ENCODE data around the gene GALNTL6. TPM values are rescaled to one million over a fixed set of nuclear protein-coding genes. Genes with fewer than 3 reads are reported as not detected.

Gene GALNTL6
- total and polyA plus RNA-seq, 9 of the 15 experiments (the other 6 are each of a cell fraction or from before 2014, with no cell fraction given), result 0.18 to 0.50 (median 0.29) TPM

DNA sequence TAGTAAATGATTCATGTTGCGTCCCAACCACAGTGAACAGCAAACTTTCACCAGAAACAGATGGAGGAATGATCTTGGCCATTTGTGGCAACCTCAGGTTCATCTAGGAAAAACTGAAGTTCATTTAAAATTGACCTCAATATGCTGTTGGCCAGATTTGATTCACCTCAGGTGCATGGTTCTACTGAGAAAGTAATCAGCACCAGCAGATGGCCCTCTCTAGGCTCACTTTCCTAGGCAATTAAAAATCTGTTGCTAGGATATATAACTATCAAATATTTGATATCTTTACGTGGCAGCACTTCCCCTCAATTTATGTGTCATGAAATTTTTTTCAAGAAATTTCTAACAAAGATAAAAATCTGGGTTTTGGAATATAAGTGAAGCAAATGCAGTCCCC lies 344.7 kb downstream of the GALNTL6 start:
- 37% methylated on average over 2 of the region's 2 CpGs for WGBS (ENCODE audit: insufficient coverage, low coverage, missing lambda C conversion rate)
- ATAC-seq (no peak), DNase-seq (ENCODE audit: extremely low read depth in 1 of 4, low spot score in 3 of 4) (peak in 2 of 4 experiments; percentile 13 to 19), FAIRE-seq (no peak)
- H3K9me1 ChIP-seq (ENCODE audit: control insufficient read depth, insufficient read depth, low read length), result no peaks in the 10 kb centered on the region
- H3K4me1 ChIP-seq (replicated peaks in 1 of 2; ENCODE audit: control insufficient read depth in 2 of 2, insufficient read depth in 2 of 2, low read length in 2 of 2), result peaks cover 0 to 5% of the 10 kb centered on the region in 2 experiments; a peak in 2 of 5 replicates
- no peak overlapping the region for H3K4me3 ChIP-seq
- H3K9me3 ChIP-seq (replicated peaks; ENCODE audit: control insufficient read depth, insufficient read depth, low read depth, low read length), result no peaks in the 10 kb centered on the region
- H3K36me3 ChIP-seq (ENCODE audit: control insufficient read depth, insufficient read depth, low read length), result no peaks in the 10 kb centered on the region
- no peaks in the 10 kb centered on the region for H4K20me1 ChIP-seq (replicated peaks; ENCODE audit: control insufficient read depth, insufficient read depth, low read length)
- peaks cover 20% of the 10 kb centered on the region for H3K79me2 ChIP-seq (ENCODE audit: control insufficient read depth, insufficient read depth, low read length)
- H3K27me3 ChIP-seq (ENCODE audit: control insufficient read depth in 2 of 2, insufficient read depth in 2 of 2, low read length in 2 of 2), result no peaks in the 10 kb centered on the region
- CTCF ChIA-PET (ENCODE audit: low intra/inter-chr PET ratio), result interaction anchor here (0.7 kb wide), 1 partner anchor 1100 kb away, joined by 3 read pairs; no protein-coding TSS in a partner anchor
- intact Hi-C loops (cut with micrococcal nuclease), result no loop called here
- no peak overlapping the region for H2AFZ ChIP-seq (ENCODE audit: low read depth, low read length)
- POLR2A ChIA-PET, result no interaction called here
- no peak overlapping the region for H3K9ac ChIP-seq (ENCODE audit: insufficient read depth in 1 of 2, low read depth in 2 of 2, low read length in 2 of 2)
- in situ Hi-C loops (cut with MboI), result no loop called here
- no peak overlapping the region for H3K4me2 ChIP-seq (ENCODE audit: insufficient read depth, low read length)
- BruUV-seq (replicated peaks), result no TSS peak
- no peak overlapping the region for H3K27ac ChIP-seq (ENCODE audit: extremely low read depth, low read depth, low read length)
- TF ChIP-seq ZNF274 (IDR thresholded peaks at IDR 0.05; ENCODE audit: borderline replicate concordance, low read depth, low read length), result no peak
- no peak for TF ChIP-seq E2F3 (CRISPR knock-in tag; IDR thresholded peaks at IDR 0.05)
- no peak for TF ChIP-seq FOSL1 (tag; conservative IDR thresholded peaks at IDR 0.05)
- no peak for TF ChIP-seq IFI16 (CRISPR knock-in tag; IDR thresholded peaks at IDR 0.05)
- no peak for TF ChIP-seq ZNF395 (CRISPR knock-in tag; IDR thresholded peaks at IDR 0.05)
- no peak for TF ChIP-seq FOS (IDR thresholded peaks at IDR 0.05; ENCODE audit: extremely low read depth, insufficient read length)
- no peak for TF ChIP-seq MGA (IDR thresholded peaks at IDR 0.05)
- no peak for TF ChIP-seq ZNF507 (tag; conservative IDR thresholded peaks at IDR 0.05)
- TF ChIP-seq CBX5 (IDR thresholded peaks at IDR 0.05; ENCODE audit: borderline replicate concordance, low read depth), result no peak
- TF ChIP-seq GABPB2 (CRISPR knock-in tag; conservative IDR thresholded peaks at IDR 0.05), result no peak
- no peak for TF ChIP-seq MECOM (CRISPR knock-in tag; IDR thresholded peaks at IDR 0.05)
- no peak for TF ChIP-seq RBM34 (IDR thresholded peaks at IDR 0.05; ENCODE audit: borderline replicate concordance, insufficient read depth, low read length)

All from K562 (cell line).